Suppressor macrophage treated with lipopolysaccharide for 4 hours (primary cell): Measurements from ENCODE around the gene ANO2.

Experiments
- DNase-seq: peaks from one replicate; pipeline ENCODE4 v3.0.0-alpha.2; 2020

Gene ANO2

GRCh38 chr12:5808981-5809380 is 136.1 kb downstream of the ANO2 start:
- no peak for DNase-seq

GRCh38 chr12:5807514-5808219 is 137.4 kb downstream of the ANO2 start:
- DNase-seq = no peak

- no peak for DNase-seq
Measured at GRCh38 chr12:5807090-5807414, 138.0 kb downstream of the ANO2 start.

GRCh38 chr12:5806371-5807089 is 138.5 kb downstream of the ANO2 start:
- no peak for DNase-seq

- DNase-seq = no peak
Measured at GRCh38 chr12:5803532-5803931, 141.5 kb downstream of the ANO2 start.

- DNase-seq = no peak
Measured at GRCh38 chr12:5798242-5799015, 146.6 kb downstream of the ANO2 start.

GRCh38 chr12:5797661-5798060 is 147.4 kb downstream of the ANO2 start:
- no peak for DNase-seq

GRCh38 chr12:5796959-5797225 is 148.2 kb downstream of the ANO2 start:
- DNase-seq = no peak

- peak; percentile 5 for DNase-seq
Measured at GRCh38 chr12:5796171-5796958, 148.7 kb downstream of the ANO2 start.

- DNase-seq = no peak
Measured at GRCh38 chr12:5794156-5794555, 150.9 kb downstream of the ANO2 start.

- DNase-seq = no peak
Measured at GRCh38 chr12:5792343-5792742, 152.7 kb downstream of the ANO2 start.

- no peak for DNase-seq
Measured at GRCh38 chr12:5789469-5789968, 155.5 kb downstream of the ANO2 start.

- DNase-seq = no peak
Measured at GRCh38 chr12:5787828-5788227, 157.2 kb downstream of the ANO2 start.

GRCh38 chr12:5785601-5786000 is 159.5 kb downstream of the ANO2 start:
- no peak for DNase-seq

- no peak for DNase-seq
Measured at GRCh38 chr12:5784462-5785130, 160.5 kb downstream of the ANO2 start.

GRCh38 chr12:5783289-5783920 is 161.7 kb downstream of the ANO2 start:
- DNase-seq = no peak

GRCh38 chr12:5780536-5780935 is 164.5 kb downstream of the ANO2 start:
- no peak for DNase-seq

- DNase-seq = no peak
Measured at GRCh38 chr12:5779401-5779800, 165.7 kb downstream of the ANO2 start.

GRCh38 chr12:5778821-5779220 is 166.2 kb downstream of the ANO2 start:
- no peak for DNase-seq

- no peak for DNase-seq
Measured at GRCh38 chr12:5777451-5777850, 167.6 kb downstream of the ANO2 start.

GRCh38 chr12:5776091-5776490 is 169.0 kb downstream of the ANO2 start:
- DNase-seq = no peak

- no peak for DNase-seq
Measured at GRCh38 chr12:5773550-5773949, 171.5 kb downstream of the ANO2 start.
